H9 (cell line): Measurements from ENCODE around the gene APBB2. TPM values are rescaled to one million over a fixed set of nuclear protein-coding genes. Genes with fewer than 3 reads are reported as not detected.

Experiments used
- DNase-seq: peaks from one replicate; pipeline ENCODE4 v3.0.0-alpha.2; 2017
- H2AFZ ChIP-seq: one replicate; pipeline ENCODE4 v1.6.1; 2013; ENCODE audit warnings: mild to moderate bottlenecking, low read length, control low read depth, moderate library complexity
- H2AK5ac ChIP-seq: 2 replicates; pipeline ENCODE4 v1.6.1; 2013; ENCODE audit warnings: low read length, control low read depth, mixed read lengths; ENCODE audit not compliant: insufficient read length
- H2BK120ac ChIP-seq: one replicate; pipeline ENCODE4 v1.6.1; 2013; ENCODE audit warnings: low read depth, mild to moderate bottlenecking, low read length, control low read depth, inconsistent platforms; ENCODE audit not compliant: poor library complexity, severe bottlenecking
- H2BK12ac ChIP-seq: 2 replicates; pipeline ENCODE4 v1.6.1; 2013; ENCODE audit warnings: low read length, control low read depth, mixed read lengths, low read depth; ENCODE audit not compliant: insufficient read length
- H2BK15ac ChIP-seq: 2 replicates; pipeline ENCODE4 v1.6.1; 2013; ENCODE audit warnings: low read depth, low read length, control low read depth
- H2BK20ac ChIP-seq: one replicate; pipeline ENCODE4 v1.6.1; 2013; ENCODE audit warnings: low read depth, mild to moderate bottlenecking, low read length, control low read depth, inconsistent platforms; ENCODE audit not compliant: poor library complexity, severe bottlenecking
- H2BK5ac ChIP-seq: 2 replicates; pipeline ENCODE4 v1.6.1; 2013; ENCODE audit warnings: low read length, control low read depth, mixed read lengths; ENCODE audit not compliant: insufficient read length
- H3K14ac ChIP-seq: 2 replicates; pipeline ENCODE4 v1.6.1; 2013; ENCODE audit warnings: low read length, control low read depth; ENCODE audit not compliant: insufficient read depth
- H3K18ac ChIP-seq: 2 replicates; pipeline ENCODE4 v1.6.1; 2013; ENCODE audit warnings: low read depth, mild to moderate bottlenecking, mixed read lengths, low read length, control low read depth; ENCODE audit not compliant: insufficient read length
- H3K23ac ChIP-seq: 2 replicates; pipeline ENCODE4 v1.6.1; 2013; ENCODE audit warnings: low read length, control low read depth, mixed read lengths, low read depth; ENCODE audit not compliant: insufficient read length
- H3K23me2 ChIP-seq: 2 replicates; pipeline ENCODE4 v1.6.1; 2013; ENCODE audit warnings: low read depth, mild to moderate bottlenecking, mixed read lengths, low read length, control low read depth; ENCODE audit not compliant: insufficient read length, poor library complexity, severe bottlenecking
- H3K27ac ChIP-seq: 2 replicates; pipeline ENCODE4 v1.5.1; 2013; ENCODE audit warnings: low read length, control low read depth, mixed read lengths, low read depth; ENCODE audit not compliant: insufficient read length
- H3K27me3 ChIP-seq: 2 replicates; pipeline ENCODE4 v1.6.1; 2013; ENCODE audit warnings: low read length, control low read depth, inconsistent platforms; ENCODE audit not compliant: insufficient read depth
- H3K4ac ChIP-seq: 2 replicates; pipeline ENCODE4 v1.6.1; 2013; ENCODE audit warnings: low read depth, mild to moderate bottlenecking, control low read depth, inconsistent platforms, low read length, moderate library complexity
- H3K4me1 ChIP-seq: 2 replicates; pipeline ENCODE4 v1.6.1; 2013; ENCODE audit warnings: low read length, control low read depth, inconsistent platforms; ENCODE audit not compliant: insufficient read depth
- H3K4me2 ChIP-seq: 2 replicates; pipeline ENCODE4 v1.6.1; 2013; ENCODE audit warnings: low read length, control low read depth, mixed read lengths; ENCODE audit not compliant: insufficient read length, insufficient read depth
- H3K56ac ChIP-seq: 2 replicates; pipeline ENCODE4 v1.6.1; 2013; ENCODE audit warnings: low read depth, mild to moderate bottlenecking, mixed read lengths, low read length, control low read depth; ENCODE audit not compliant: insufficient read length
- H3K79me1 ChIP-seq: 2 replicates; pipeline ENCODE4 v1.6.1; 2013; ENCODE audit warnings: low read depth, mild to moderate bottlenecking, moderate library complexity, low read length, control low read depth, inconsistent platforms; ENCODE audit not compliant: insufficient read depth, poor library complexity, severe bottlenecking
- H3K79me2 ChIP-seq: 2 replicates; pipeline ENCODE4 v1.6.1; 2013; ENCODE audit warnings: low read length, control low read depth, inconsistent platforms; ENCODE audit not compliant: insufficient read depth
- H3K9ac ChIP-seq: 2 replicates; pipeline ENCODE4 v1.6.1; 2013; ENCODE audit warnings: low read length, control low read depth, mixed read lengths; ENCODE audit not compliant: insufficient read length; ENCODE audit errors: extremely low read depth
- H3K9me3 ChIP-seq: one replicate; pipeline ENCODE4 v1.6.1; 2013; ENCODE audit warnings: low read depth, low read length, inconsistent platforms; ENCODE audit not compliant: control insufficient read depth
- H3T11ph ChIP-seq: one replicate; pipeline ENCODE4 v1.6.1; 2013; ENCODE audit warnings: mild to moderate bottlenecking, low read length, control low read depth, inconsistent platforms
- H4K20me1 ChIP-seq: one replicate; pipeline ENCODE4 v1.6.1; 2013; ENCODE audit not compliant: control insufficient read depth, insufficient read length, insufficient read depth
- H4K5ac ChIP-seq: 2 replicates; pipeline ENCODE4 v1.6.1; 2013; ENCODE audit warnings: low read depth, mild to moderate bottlenecking, mixed read lengths, low read length, control low read depth; ENCODE audit not compliant: insufficient read length
- H4K8ac ChIP-seq: replicated peaks from 2 replicates; pipeline ENCODE4 v1.6.1; 2013; ENCODE audit warnings: low read length, control low read depth, mixed read lengths, low read depth; ENCODE audit not compliant: insufficient read length
- H4K91ac ChIP-seq: 2 replicates; pipeline ENCODE4 v1.6.1; 2013; ENCODE audit warnings: low read depth, mild to moderate bottlenecking, moderate library complexity, mixed read lengths, low read length, control low read depth; ENCODE audit not compliant: insufficient read length
- H3K27ac Mint-ChIP-seq, 3 experiments: 2 replicates in 2 of 3; 3 replicates in 1 of 3; pipeline ENCODE4 v1.8.0; 2020 to 2021; ENCODE audit warnings: mixed read lengths in 3 of 3, mild to moderate bottlenecking in 1 of 3, moderate library complexity in 1 of 3
- H3K27me3 Mint-ChIP-seq: 2 replicates; pipeline ENCODE4 v1.8.0; 2021; ENCODE audit warnings: low read depth, mild to moderate bottlenecking, moderate library complexity, mixed read lengths
- H3K36me3 Mint-ChIP-seq, 3 experiments: 2 replicates in 2 of 3; 3 replicates in 1 of 3; pipeline ENCODE4 v1.8.0; 2020 to 2021; ENCODE audit warnings: low read depth in 3 of 3, mixed read lengths in 3 of 3; ENCODE audit not compliant: insufficient read depth in 1 of 3
- H3K4me1 Mint-ChIP-seq, 2 experiments: 2 replicates each; pipeline ENCODE4 v1.8.0; 2020; ENCODE audit warnings: mixed read lengths in 2 of 2
- H3K4me3 Mint-ChIP-seq, 2 experiments: 2 replicates in 1 of 2; 3 replicates in 1 of 2; pipeline ENCODE4 v1.8.0; 2020 to 2021; ENCODE audit warnings: mild to moderate bottlenecking in 2 of 2, mixed read lengths in 2 of 2, moderate library complexity in 1 of 2
- H3K9me3 Mint-ChIP-seq, 2 experiments: 2 replicates in 1 of 2; 3 replicates in 1 of 2; pipeline ENCODE4 v1.8.0; 2020; ENCODE audit warnings: mild to moderate bottlenecking in 2 of 2, mixed read lengths in 2 of 2, moderate library complexity in 1 of 2
- CTCF ChIP-seq: fragments of 200-600 bp; sonication (generic); conservative IDR thresholded peaks from 3 replicates; pipeline ENCODE4 v1.8.0; 2021; ENCODE audit warnings: antibody characterized with exemption, mild to moderate bottlenecking
- whole genome bisulfite sequencing: extraction: QIAGEN DNeasy Blood & Tissue Kit; methylation state at CpG from one replicate; pipeline ENCODE4 v1.1.7; 2013; ENCODE audit warnings: missing lambda C conversion rate, low lambda C conversion rate, mixed read lengths; ENCODE audit not compliant: insufficient read length; ENCODE audit errors: extremely low coverage; 5-methylcytosine and 5-hydroxymethylcytosine counted together
- total RNA-seq: library from RNA; stranded (reverse); gene quantifications from 2 replicates; pipeline ENCODE4 v1.2.1, GENCODE V29; 2021

APBB2 gene
- total RNA-seq, 1 experiment from 2014 or later, result 39.6 TPM

- no peak overlapping the region for H3K4me3 Mint-ChIP-seq
- WGBS, result no CpG with 5 or more reads among the region's 4 CpGs
- no peak for TF ChIP-seq CTCF
Observed at GRCh38 chr4:40870150-40870549, 344.2 kb downstream of the APBB2 start.

More at GRCh38 chr4:40870150-40870549, 344.2 kb downstream of the APBB2 start:
- Mint-ChIP-seq H3K4me1 (peaks cover 11 to 15% of the 10 kb centered on the region in 2 experiments), H3K36me3 (no peaks in the 10 kb centered on the region), H3K27ac (no peak overlapping the region), H3K9me3 (no peaks in the 10 kb centered on the region), H3K27me3 (no peaks in the 10 kb centered on the region)
- no peak for DNase-seq
- Histone ChIP-seq H3K27ac (no peak overlapping the region), H2BK12ac (no peak overlapping the region), H3K4me2 (no peak overlapping the region), H2BK120ac (no peak overlapping the region), H2BK20ac (no peak overlapping the region), H3K9ac (no peak overlapping the region), H4K91ac (no peak overlapping the region), H3K4me1 (no peaks in the 10 kb centered on the region), H3T11ph (no peak overlapping the region), H2BK15ac (no peak overlapping the region), H3K79me1 (no peaks in the 10 kb centered on the region), H3K14ac (no peak overlapping the region), H3K18ac (no peak overlapping the region), H3K9me3 (no peaks in the 10 kb centered on the region), H3K27me3 (no peaks in the 10 kb centered on the region), H2BK5ac (no peak overlapping the region), H3K23me2 (no peaks in the 10 kb centered on the region), H3K56ac (no peak overlapping the region), H3K79me2 (no peaks in the 10 kb centered on the region), H4K8ac (no peak overlapping the region), H4K5ac (no peak overlapping the region), H3K23ac (no peak overlapping the region), H2AK5ac (no peak overlapping the region), H3K4ac (no peak overlapping the region), H4K20me1 (no peaks in the 10 kb centered on the region), H2AFZ (no peak overlapping the region)
